CD4-positive, alpha-beta T cell (primary cell): ENCODE results near the gene RSU1. TPM values are rescaled to one million over a fixed set of nuclear protein-coding genes. Genes with fewer than 3 reads are reported as not detected.

Experiments used
- ATAC-seq: fragments of 200-7000 bp; cut with Tn5 transposase; one replicate; pipeline ENCODE4 v1.10.0; 2022; ENCODE audit warnings: mild to moderate bottlenecking; ENCODE audit not compliant: poor library complexity
- CTCF ChIA-PET: fragments of 350-600 bp; sonication (Branson Sonifier 250); formaldehyde crosslinking; loops from one replicate; lab custom pipeline; 2021; ENCODE audit warnings: antibody characterized with exemption, inconsistent platforms; lab: Charles Lee
- POLR2A ChIA-PET: fragments of 350-600 bp; sonication (Branson Sonifier 250); formaldehyde crosslinking; loops from one replicate; lab custom pipeline; 2021; ENCODE audit warnings: antibody characterized with exemption, inconsistent platforms; lab: Charles Lee
- DNase-seq, 14 experiments: peaks; one replicate each; pipeline ENCODE4 v3.0.0-alpha.2; 2013 to 2020; ENCODE audit warnings: mixed read lengths in 2 of 14
- H3K27ac ChIP-seq, 2 donors: one replicate each; pipeline versions ENCODE4 v1.5.1 to v1.7.0; 2013; ENCODE audit warnings: low read length in 2 of 2, low read depth in 1 of 2, mild to moderate bottlenecking in 1 of 2
- H3K27me3 ChIP-seq, 2 experiments: 1 replicate in 1 of 2; 2 replicates in 1 of 2; pipeline versions ENCODE4 v1.6.1 to v1.7.0; 2013; ENCODE audit warnings: low read length in 2 of 2, control low read depth in 1 of 2, mild to moderate bottlenecking in 1 of 2, moderate library complexity in 1 of 2; ENCODE audit not compliant: insufficient read depth in 2 of 2, control insufficient read depth in 1 of 2
- H3K36me3 ChIP-seq: one replicate; pipeline ENCODE4 v1.6.1; 2013; ENCODE audit warnings: low read length, control low read depth; ENCODE audit not compliant: insufficient read depth
- H3K4me1 ChIP-seq: one replicate; pipeline ENCODE4 v1.6.1; 2013; ENCODE audit warnings: low read length, control low read depth; ENCODE audit not compliant: insufficient read depth
- H3K4me3 ChIP-seq: one replicate; pipeline ENCODE4 v1.5.1; 2013; ENCODE audit warnings: mild to moderate bottlenecking, low read length, moderate library complexity
- H3K9me3 ChIP-seq, 2 experiments: 1 replicate in 1 of 2; 2 replicates in 1 of 2; pipeline versions ENCODE4 v1.6.1 to v1.7.0; 2013; ENCODE audit warnings: low read length in 2 of 2, mild to moderate bottlenecking in 2 of 2, control low read depth in 1 of 2, moderate library complexity in 1 of 2; ENCODE audit not compliant: control insufficient read depth in 1 of 2, insufficient read depth in 1 of 2
- H3K27ac Mint-ChIP-seq: one replicate; pipeline ENCODE4 v1.8.0; 2020; ENCODE audit warnings: mixed read lengths
- H3K27me3 Mint-ChIP-seq: one replicate; pipeline ENCODE4 v1.8.0; 2021; ENCODE audit warnings: mixed read lengths
- H3K36me3 Mint-ChIP-seq: one replicate; pipeline ENCODE4 v1.8.0; 2021; ENCODE audit warnings: low read depth, mixed read lengths
- H3K4me1 Mint-ChIP-seq: one replicate; pipeline ENCODE4 v1.8.0; 2021; ENCODE audit warnings: low read depth, mixed read lengths
- H3K4me3 Mint-ChIP-seq: one replicate; pipeline ENCODE4 v1.8.0; 2020; ENCODE audit warnings: mild to moderate bottlenecking, mixed read lengths
- H3K9me3 Mint-ChIP-seq: one replicate; pipeline ENCODE4 v1.8.0; 2020; ENCODE audit warnings: mixed read lengths
- CTCF ChIP-seq: fragments of 200-600 bp; IDR thresholded peaks from one replicate; pipeline ENCODE4 v1.8.0; 2022; ENCODE audit warnings: antibody characterized with exemption, mild to moderate bottlenecking
- intact Hi-C, 2 experiments: fragments of 100-400 bp; cut with DNase I in 1 of 2; cut with micrococcal nuclease in 1 of 2; formaldehyde crosslinking; loops; one replicate each; pipeline versions ENCODE4 v1.15.1 to v1.9.0; 2023 to 2025; cut with DNase I, micrococcal nuclease
- total RNA-seq, 174 experiments: library from RNA in 2 of 174; stranded (reverse) in 2 of 174; gene quantifications; one replicate each; pipeline ENCODE4 v1.2.3 and lab custom pipeline; 2021 to 2026

The RSU1 gene
- total RNA-seq, 2 experiments from 2014 or later: 26.2 to 28.8 TPM

- Mint-ChIP-seq H3K36me3 (peaks cover 89% of the 10 kb centered on the region), H3K4me1 (peaks cover 20% of the 10 kb centered on the region), H3K9me3 (no peaks in the 10 kb centered on the region), H3K27ac (no peak overlapping the region), H3K4me3 (no peak overlapping the region), H3K27me3 (no peaks in the 10 kb centered on the region)
- no peak for TF ChIP-seq CTCF
- no peak for DNase-seq
- H3K4me1 ChIP-seq: peaks cover 11% of the 10 kb centered on the region
- no peaks in the 10 kb centered on the region for H3K9me3 ChIP-seq
- H3K4me3 ChIP-seq: no peak overlapping the region
- no peak overlapping the region for H3K27ac ChIP-seq
- intact Hi-C loops: no loop called here
- no peak for ATAC-seq
- POLR2A ChIA-PET: no interaction called here
- peaks cover 28% of the 10 kb centered on the region for H3K36me3 ChIP-seq
- H3K27me3 ChIP-seq: no peaks in the 10 kb centered on the region
- CTCF ChIA-PET: no interaction called here
These were observed 89.0 kb downstream of the RSU1 start for GRCh38 chr10:16728266-16728665.

- no peak for TF ChIP-seq CTCF
- Mint-ChIP-seq H3K27ac (no peak overlapping the region), H3K4me1 (peaks cover 20% of the 10 kb centered on the region), H3K27me3 (no peaks in the 10 kb centered on the region), H3K36me3 (peaks cover 91% of the 10 kb centered on the region), H3K4me3 (no peak overlapping the region), H3K9me3 (no peaks in the 10 kb centered on the region)
- ATAC-seq: no peak
- ChIA-PET POLR2A (no interaction called here), CTCF (no interaction called here)
- Histone ChIP-seq H3K36me3 (peaks cover 28% of the 10 kb centered on the region), H3K4me3 (no peak overlapping the region), H3K4me1 (peaks cover 11% of the 10 kb centered on the region), H3K9me3 (no peaks in the 10 kb centered on the region), H3K27ac (no peak overlapping the region), H3K27me3 (no peaks in the 10 kb centered on the region)
- no peak for DNase-seq
- intact Hi-C loops: no loop called here
These were observed 89.6 kb downstream of the RSU1 start for GRCh38 chr10:16727666-16728065.

- TF ChIP-seq CTCF: no peak
- Mint-ChIP-seq H3K4me3 (no peak overlapping the region), H3K36me3 (peaks cover 85% of the 10 kb centered on the region), H3K9me3 (peaks cover 5% of the 10 kb centered on the region), H3K4me1 (peaks cover 12% of the 10 kb centered on the region), H3K27me3 (no peaks in the 10 kb centered on the region), H3K27ac (no peak overlapping the region)
- ATAC-seq (no peak), DNase-seq (no peak)
- no peaks in the 10 kb centered on the region for H3K27me3 ChIP-seq
- intact Hi-C loops: no loop called here
- H3K9me3 ChIP-seq: peaks cover 0 to 1% of the 10 kb centered on the region in 2 experiments
- H3K36me3 ChIP-seq: peaks cover 30% of the 10 kb centered on the region
- ChIA-PET POLR2A (no interaction called here), CTCF (no interaction called here)
- H3K27ac ChIP-seq: no peak overlapping the region
- no peak overlapping the region for H3K4me3 ChIP-seq
- peaks cover 3% of the 10 kb centered on the region for H3K4me1 ChIP-seq
These were observed 92.7 kb downstream of the RSU1 start for GRCh38 chr10:16724509-16724908.
